HG02610 (cell line): ENCODE data around the gene PPIL1.

Experiments
- ATAC-seq: cut with Tn5 transposase; IDR thresholded peaks from one replicate; pipeline ENCODE4 v1.9.1; 2021; ENCODE audit warnings: mild to moderate bottlenecking, moderate library complexity; ENCODE audit not compliant: unreplicated experiment

The PPIL1 gene

DNA sequence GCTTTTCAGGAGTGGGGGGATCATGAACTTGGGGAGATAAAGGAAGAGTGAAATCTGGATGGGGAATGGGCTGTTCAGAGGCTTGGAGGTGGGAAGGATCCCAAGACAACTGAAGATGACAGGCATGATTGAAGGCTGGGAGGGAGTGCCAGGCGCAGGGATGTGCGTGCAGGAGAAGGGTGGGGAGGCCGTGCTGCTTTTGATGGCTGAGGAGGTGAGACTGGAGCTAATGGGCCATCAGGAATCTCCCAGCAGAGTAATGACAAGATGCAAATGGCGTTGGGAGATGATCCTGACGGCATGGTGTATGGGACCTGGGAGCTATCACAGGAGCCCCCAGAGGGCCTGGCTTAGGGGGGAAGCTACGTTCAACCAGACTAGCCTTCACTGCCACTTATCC is 36.9 kb downstream of the PPIL1 start:
- ATAC-seq, result no peak

DNA sequence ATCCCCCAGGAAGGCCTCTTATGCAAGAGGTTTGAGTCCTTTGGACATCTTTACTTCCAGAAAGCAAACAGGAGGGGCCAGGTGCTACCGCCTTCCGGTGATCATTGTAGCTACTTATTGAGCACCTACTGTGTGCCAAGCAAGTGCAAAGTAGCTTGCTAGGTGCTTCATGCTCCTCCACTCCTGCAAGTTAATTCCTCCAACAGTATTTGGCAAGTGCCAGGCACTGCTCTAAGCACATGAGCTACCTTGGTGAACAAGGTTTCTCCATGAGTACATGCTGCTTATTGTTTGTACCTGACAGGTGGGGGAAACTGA is 37.6 kb downstream of the PPIL1 start:
- no peak for ATAC-seq

DNA sequence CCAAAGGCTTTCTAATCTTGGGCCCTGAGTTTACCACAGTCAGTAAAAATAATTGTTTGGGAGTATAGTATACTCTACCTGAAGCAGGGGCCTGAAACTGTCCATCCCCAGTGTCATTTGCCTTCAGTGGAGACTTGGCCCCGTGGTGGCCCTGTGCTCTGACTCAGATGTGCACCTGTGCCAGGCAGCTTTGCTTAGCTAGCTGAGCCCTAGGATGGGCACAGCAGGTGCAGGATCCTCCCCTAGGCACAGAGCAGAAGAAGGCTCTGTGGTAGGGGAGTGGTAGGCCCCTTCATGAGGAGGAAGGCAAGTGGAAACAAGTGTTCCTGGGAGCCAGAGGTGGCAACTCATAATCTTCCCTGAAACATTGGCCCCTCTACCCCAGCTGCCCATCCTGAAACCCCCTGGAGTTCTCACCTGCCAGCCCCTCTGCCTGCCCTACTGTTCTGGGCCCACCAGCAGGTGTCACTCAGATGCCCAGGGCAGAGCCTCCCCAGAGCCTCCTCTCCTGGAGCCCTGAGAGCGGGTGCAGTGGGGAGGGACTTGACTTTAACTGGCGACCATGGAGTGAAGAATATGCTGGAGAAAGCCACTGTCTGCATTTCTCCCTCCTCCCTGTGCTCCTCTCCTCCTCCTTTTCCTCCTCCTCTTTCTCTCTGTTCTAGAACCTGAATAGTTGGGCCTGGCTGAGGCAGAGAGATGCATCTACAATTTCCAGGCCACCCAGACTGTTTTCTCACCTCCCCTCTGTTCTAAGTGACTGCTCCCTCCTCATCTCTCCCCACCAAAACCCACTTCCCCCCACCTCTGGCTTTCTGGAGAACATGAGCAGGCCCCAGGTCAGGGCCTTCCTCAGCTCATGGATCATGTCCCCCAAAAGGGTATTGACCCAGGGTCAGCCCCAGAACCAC is 38.2 kb downstream of the PPIL1 start:
- no peak for ATAC-seq

DNA sequence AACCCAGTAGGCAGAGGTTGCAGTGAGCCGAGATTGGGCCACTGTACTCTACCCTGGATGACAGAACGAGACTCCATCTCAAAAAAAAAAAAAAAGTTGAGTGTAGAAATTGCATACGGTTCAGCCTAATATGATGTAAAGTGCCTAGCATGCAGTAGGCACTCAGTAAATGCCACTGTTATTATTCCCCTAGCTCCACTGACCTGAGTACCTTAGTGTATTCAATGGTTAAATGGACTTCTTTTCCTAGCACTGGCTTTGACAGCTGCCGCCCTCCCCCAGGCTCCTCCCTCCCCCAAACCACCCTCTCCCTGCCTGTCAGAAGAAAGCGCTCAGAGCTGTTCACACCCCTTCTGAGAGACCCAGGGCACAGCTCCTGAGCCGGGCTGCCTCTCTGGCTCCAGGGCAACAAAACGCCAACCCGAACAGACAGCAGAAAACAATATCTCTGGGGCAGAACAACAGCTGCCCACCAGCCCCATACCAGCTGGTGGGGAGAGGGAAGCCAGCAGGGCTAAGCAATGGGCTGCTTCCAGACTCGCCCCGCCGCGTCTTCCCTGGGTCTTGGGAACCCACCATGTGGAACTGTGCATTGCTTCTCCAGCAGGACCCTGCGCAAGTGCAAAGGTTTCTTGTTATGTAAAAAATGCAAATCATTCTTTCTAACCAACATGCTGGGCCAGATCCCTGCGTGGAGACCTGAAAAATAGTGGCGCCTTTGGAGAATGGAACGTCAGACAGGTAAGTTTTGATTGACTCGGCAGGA is 39.8 kb downstream of the PPIL1 start:
- ATAC-seq, result no peak

DNA sequence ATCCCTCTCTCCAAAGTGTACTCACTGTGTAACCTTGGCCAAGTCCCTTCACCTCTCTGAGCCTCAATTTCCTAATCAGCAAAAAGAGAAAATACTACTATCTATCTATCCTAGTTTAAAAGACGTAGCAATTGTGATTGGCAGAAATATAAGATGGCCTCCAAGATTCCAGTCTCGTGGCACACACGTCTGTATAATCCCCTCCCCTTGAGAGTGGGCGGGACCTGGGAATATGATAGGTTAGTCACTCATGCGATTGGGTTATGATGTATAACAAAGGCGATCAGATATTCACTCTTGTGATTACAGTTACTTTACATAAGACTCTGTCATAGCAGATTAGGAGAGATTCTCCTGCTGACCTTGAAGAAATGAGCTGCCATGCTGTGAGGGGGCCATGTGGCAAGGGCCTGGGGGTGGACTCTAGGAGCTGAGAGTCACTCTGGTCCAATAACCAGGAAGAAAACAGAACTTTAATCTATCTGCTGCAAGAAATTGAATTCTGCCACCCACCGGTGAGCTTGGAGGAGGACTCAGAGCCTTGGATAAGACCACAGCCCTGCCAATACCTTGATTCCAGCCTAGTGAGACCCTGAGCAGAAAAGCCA is 41.3 kb downstream of the PPIL1 start:
- no peak for ATAC-seq

DNA sequence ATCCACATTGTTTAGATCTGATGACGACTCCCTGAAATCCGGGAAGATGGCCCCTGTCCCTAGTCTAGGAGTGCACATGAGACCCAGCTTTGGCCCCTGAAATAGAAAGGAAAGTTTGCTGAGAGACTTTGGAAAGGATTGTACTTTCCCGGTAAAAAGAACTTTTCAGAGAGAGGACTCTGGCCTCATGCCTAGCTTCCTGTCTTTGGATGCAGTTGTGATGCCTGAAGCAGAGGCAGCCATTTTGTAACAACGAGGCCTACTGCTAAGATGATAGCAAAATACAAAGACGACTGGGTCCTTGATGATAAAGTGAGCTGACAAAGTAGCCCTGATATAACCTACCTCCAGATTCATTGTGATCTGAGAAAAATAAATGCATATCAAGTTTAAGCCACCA is 42.3 kb downstream of the PPIL1 start:
- ATAC-seq, result no peak

DNA sequence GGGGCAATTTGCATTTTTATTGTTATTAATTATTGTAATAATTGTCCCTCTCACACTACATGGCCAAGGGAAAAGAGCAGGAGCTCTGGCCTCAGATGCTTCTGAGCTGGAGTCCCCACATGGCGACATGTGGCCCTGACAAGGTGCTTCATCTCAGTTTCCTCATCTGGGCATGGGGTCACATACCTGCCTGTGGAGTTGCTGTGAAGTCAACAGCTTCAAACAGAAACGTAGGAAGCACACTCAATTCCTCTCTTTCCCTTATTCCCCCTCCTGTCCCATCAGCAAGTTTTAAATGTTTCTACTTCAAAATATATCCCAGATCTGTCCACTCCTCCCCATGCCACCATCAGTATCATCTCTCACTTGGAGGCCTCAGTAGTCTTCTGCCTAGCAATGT is 44.0 kb downstream of the PPIL1 start:
- ATAC-seq, result no peak

DNA sequence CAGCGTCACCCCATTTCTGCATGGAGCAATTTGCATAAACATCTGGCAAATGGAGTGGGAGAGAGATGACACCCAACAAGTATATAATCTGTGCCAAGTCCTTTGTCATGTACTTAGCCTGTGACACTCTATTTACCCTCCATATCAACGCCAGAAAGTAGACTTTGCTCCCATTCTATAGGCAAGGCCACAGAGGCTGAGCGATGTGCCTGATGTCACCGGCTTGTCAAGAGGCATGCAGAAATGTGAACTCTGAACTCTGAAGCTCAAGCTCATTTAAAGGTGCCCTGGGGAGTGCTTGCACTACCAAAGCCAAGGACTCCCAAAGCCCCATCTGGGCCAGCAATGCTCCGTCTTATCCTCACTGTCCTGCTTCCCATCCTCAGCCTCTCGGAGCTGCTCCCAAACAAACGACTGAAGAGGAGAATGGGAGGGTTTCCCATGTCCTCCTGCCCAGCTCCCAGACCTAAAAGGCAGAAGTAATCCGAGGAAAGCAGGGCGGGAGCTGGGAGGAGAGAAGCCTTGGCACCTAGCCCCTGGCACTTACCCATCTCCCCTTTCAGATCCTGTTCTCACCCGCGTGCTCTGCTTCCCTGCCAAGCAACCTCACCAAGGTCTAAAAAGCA is 44.6 kb downstream of the PPIL1 start:
- ATAC-seq, result no peak

DNA sequence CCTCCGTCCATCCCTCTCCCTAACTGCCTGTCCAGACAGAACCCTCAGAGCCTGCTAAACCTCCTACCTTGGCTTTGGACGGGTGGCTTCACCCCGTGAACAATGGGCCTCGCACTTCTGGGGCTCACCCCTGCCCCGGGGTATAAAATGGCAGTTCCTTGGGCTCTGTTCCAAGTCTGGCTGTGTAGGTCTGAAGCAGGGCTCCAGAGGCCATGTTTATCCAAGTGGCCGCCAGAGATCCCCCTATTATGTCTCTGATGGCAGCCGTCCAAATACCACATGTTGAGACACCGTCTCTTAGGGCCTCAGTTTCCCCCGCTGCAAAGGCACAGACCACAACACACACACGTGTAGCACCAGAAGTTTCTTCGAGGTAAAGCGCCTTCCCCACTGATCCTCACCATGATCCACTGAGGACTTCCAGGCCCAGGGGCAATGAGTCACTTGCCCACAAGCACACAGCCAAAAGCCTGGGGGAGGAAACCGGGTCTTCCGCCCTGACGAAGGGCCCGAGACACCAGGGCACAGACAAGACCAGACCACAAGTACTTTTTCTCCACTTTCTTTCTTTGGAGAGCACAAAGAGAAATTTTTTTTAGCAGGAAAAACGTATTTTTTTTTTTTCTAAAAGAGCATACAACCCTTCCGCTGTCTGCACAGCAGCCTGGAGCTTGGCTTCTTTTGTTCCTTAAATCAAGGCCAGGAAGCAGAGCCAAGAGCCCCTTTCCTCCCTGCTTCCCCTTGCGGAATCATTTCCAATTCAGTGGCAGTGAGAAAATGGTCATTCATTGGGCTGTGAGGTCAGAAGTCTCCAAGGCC is 47.1 kb downstream of the PPIL1 start:
- no peak for ATAC-seq

DNA sequence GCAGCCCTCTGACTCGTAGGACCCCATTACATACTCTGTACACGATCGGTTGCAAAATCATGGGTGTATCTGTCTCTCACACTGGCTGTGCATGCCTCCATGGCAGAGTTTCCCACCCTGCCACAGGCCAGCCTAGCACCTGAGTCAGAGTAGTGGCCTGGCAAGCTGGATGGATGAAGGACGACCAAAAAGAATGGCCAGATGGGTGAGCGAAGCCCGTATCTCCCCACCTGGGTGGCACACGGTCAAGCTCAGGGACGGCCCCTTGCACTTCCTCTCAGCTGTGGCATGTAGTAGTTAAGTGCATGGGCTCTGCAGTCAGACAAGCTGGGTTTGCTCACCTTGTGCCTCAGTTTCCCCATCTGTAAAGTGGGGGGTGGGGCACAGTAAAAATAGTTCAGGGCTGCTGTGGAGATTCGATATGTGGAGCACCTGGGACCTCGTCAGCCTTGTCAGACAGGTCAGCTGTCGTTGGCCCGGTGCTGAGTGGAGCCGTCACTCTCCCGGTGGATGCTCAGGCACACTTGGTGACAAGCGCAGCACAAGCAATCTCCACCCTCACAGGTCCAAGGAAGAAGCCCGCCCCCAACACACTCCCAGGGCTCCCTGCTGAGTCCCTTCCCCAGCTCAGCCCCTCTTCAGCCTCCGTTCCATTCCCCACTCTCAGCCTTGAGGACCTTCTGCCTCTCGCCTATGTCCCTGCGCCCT is 47.9 kb downstream of the PPIL1 start:
- ATAC-seq, result no peak

DNA sequence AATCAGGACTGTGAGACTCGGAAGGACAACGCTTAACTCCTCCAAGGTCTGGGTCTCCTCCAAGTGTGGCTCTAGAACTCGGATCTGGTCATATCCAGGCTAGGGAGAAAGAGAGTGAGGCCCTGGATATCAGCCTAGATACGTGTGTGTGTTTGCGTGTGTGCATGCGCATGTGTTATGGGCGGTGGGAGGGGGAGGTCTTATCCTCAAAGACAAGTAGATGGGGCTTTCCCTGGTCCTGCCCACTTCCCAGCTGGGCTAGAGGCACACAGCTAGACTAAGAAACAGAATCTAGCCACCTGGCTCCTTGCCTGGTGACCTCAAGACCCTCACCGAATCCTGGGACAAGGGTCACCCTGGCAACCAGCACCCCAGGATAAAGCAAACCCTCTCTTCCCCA is 48.6 kb downstream of the PPIL1 start:
- no peak for ATAC-seq

DNA sequence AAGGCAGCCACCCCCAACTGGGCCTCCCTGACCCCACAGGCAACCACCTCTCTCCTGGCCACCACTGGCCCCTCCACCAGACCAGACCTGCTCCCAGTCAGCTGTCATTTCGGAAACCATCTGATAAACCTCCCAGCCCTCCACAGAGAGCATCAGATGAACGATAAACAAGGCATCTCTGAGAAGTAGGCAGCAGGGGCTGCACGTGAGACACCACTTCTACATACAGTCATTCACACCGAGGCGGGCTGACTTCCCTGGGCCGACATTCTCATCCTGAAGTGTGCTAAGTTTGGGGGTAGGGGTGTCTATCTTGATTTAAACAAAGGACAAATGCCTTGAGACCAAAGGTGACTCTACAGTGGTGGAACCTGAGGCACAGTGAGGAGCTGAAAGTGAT is 49.2 kb downstream of the PPIL1 start:
- no peak for ATAC-seq

DNA sequence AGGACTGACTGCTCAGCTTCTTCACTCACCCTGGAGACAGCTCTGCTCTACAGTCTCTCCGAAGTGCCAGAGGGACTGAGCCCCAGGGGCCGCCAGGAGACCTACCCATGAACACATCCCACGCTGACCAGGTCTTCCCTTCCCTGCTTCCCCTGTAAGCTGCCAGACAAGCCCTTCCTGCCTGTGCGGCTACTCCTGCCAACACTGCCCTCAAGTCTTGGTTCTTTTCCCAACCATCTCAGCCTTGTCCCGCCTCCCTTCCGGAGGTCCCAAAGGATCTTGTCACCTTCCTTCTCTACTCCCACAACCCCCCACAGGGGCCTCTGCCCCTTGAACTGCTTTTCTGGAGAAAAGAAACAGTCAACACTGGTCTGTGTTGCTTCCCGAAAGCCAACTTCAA is 50.4 kb downstream of the PPIL1 start:
- no peak for ATAC-seq

DNA sequence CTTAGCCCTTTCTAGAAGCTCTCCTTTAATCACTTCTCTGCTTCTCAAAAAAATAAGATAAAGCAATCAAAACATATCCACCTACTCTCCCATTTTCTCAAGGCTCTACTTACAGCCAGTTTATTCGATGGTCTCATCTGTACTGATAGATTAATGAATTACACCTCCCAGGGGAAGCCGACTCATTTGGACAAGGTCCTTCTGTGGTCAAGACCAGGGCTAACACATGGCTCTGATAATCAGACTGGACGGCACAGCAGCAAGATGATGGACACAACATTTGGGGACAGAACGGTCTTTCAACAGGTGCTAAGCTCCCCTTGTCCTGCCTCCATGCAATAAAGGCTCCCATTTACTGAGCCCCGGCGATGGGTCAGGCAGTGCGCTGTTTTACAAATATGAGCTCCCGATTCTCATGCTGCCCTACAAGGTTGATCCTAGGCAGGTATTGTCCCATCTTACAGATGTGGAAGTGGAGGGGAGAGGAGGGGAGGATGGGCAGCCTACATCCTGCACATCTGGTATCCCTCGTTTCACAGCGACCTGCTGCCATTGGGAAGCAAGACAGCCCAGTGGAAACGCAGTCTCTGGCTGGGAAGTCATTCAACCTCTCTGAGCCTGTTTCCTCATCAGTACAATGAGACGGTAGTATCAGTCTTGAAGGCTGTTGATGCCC is 51.0 kb downstream of the PPIL1 start:
- no peak for ATAC-seq

DNA sequence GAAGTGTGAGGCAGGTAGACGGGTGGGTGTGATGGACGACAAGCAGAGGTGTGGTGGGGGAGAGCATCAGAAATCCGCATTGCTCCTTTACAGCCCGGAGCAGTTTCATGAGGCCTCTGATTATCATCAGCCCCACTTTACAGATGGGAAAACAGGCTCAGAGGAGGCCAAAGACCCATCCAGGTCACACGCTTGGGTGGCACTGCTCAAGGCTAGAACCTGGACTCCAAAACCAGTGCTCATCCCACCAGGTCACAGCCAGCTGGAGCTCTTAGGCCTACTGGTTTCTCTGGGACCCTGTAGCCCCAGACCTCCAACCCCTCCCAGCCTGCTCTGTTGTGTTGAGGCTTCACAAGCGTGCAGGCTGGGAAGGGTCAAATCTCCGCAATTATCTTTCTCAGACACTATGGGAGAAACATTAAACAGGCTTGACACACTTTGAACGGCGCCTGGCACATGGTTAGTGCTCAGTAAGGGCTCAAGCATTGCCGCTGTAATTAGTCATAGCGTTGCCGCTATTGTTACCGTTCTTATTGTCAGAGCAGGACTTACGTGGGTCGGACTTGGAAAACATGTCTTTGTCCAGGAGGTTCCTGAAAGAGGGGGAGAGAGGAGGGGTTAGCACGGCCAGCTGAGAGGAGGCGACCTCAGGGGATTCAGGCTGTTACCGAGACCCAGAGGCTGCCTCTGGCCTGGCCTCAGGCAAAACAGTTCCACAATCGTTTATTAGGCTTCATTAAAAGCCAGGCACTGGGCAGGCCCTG is 51.9 kb downstream of the PPIL1 start:
- ATAC-seq, result no peak

DNA sequence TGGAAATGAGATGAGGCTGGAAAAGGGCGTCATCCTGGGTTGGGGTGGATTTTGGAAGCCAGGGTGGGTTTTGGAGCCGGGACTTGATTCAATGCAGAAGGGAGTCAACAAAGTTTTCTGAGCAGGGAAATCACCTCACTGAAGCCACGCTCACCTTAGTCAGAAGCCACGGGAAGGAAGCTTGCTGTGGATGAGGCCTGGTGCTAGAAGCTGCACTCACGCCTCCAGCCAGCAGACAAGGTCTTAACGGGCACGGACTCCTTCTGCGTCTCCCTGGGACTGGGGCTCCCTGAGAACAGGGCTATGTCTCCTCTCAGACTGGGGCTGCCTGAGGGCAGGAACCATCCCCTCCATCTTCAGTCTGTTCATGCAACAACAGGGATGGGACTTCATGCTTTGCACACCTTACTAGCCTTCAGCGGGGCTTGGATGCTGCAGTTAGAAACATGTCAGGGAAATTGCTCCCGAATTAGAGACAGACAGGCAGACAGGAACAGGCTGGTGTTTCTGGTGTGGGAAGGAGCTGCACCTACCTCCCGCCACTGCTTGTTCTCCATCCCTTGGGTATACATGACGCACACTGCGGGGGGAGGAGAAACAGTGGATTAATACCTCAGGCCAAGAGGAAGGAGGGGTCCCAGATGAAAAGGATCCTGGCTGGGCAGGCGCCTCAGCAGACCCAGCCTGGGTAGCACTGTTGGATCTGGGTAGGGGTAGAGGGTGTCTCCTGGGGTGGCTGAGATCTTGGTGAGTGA is 52.8 kb downstream of the PPIL1 start:
- ATAC-seq, result no peak

DNA sequence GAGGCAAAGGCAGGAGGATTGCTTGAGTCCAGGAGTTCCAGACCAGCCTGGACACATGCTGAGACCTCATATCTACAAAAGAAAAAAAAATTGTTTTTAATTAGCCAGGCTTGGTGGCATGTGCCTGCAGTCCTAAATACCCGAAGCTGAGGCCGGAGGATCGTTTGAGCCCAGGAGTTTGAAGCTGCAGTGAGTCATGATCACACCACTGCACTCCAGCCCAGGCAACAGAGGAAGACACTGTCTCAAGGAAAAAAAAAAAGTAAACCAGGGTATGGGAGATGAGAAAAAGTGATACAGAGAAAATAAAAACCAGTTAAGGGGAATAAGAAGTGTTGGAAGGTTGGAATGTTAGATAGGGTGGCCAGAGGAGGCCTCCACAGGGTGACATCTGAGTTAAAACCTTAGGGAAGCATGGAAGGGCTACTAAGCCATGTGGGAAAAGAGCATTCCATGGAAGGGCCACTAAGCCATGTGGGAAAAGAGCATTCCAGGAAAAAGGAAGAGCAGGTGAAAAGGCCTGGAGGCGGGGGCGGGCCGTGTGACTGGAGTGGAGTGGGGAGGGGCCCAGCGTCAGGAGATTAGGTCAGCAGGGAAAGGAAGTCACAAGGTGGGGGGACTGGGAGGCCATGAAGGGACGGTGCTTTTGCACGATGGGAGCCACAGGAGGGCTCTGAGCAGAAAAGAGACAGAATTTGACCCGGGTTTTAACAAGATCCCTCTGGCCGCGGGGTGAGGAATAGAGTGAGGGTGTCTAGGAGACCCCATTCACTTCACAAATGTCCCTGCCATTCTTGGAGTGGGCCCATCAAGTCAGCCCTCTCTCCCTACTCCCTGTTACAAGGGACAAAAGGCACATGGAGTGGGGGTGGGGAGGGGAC is 53.7 kb downstream of the PPIL1 start:
- no peak for ATAC-seq
